ENCODE results near the gene CCDC60.
"Not testable (repeated sequence)": the region's sequence is repeated elsewhere in the genome, so short reads cannot be mapped to it uniquely, and the experiment has no call there.

CCDC60 gene

GRCh38 chr12:119341020-119341419, 6.5 kb downstream of the CCDC60 start:
- no peak for TF ChIP-seq GABPA (IDR thresholded peaks at IDR 0.05; ENCODE audit: low read depth)
- TF ChIP-seq SPI1 (IDR thresholded peaks at IDR 0.05; ENCODE audit: borderline replicate concordance, low read depth): no peak
- TF ChIP-seq POLR2AphosphoS5 (IDR thresholded peaks at IDR 0.05; ENCODE audit: low read depth): no peak
- TF ChIP-seq REST (IDR thresholded peaks at IDR 0.05; ENCODE audit: insufficient replicate concordance, low read depth): no peak
- TF ChIP-seq CTCF (IDR thresholded peaks at IDR 0.05; ENCODE audit: insufficient read depth, low read length): no peak
- H3K27me3 ChIP-seq (ENCODE audit: insufficient read depth, poor library complexity, severe bottlenecking): no peaks in the 10 kb centered on the region
- no peak for DNase-seq (ENCODE audit: low read depth in 1 of 2, low spot score in 1 of 2)
- H3K27ac ChIP-seq (replicated peaks): no peak overlapping the region
- H3K4me3 ChIP-seq (replicated peaks; ENCODE audit: insufficient read depth, low read length): no peak overlapping the region

- H3K4me3 ChIP-seq (replicated peaks; ENCODE audit: insufficient read depth, low read length): no peak overlapping the region
- TF ChIP-seq REST (IDR thresholded peaks at IDR 0.05; ENCODE audit: insufficient replicate concordance, low read depth) (no peak), POLR2AphosphoS5 (IDR thresholded peaks at IDR 0.05; ENCODE audit: low read depth) (no peak), CTCF (IDR thresholded peaks at IDR 0.05; ENCODE audit: insufficient read depth, low read length) (no peak), SPI1 (IDR thresholded peaks at IDR 0.05; ENCODE audit: borderline replicate concordance, low read depth) (no peak), GABPA (IDR thresholded peaks at IDR 0.05; ENCODE audit: low read depth) (no peak)
- H3K27ac ChIP-seq (replicated peaks): no peak overlapping the region
- DNase-seq (ENCODE audit: low read depth in 1 of 2, low spot score in 1 of 2): no peak
- H3K27me3 ChIP-seq (ENCODE audit: insufficient read depth, poor library complexity, severe bottlenecking): no peaks in the 10 kb centered on the region
Observed at GRCh38 chr12:119341988-119342387, 7.5 kb downstream of the CCDC60 start.

GRCh38 chr12:119343130-119343529, 8.6 kb downstream of the CCDC60 start:
- no peak for TF ChIP-seq POLR2AphosphoS5 (IDR thresholded peaks at IDR 0.05; ENCODE audit: low read depth)
- no peak for DNase-seq (ENCODE audit: low read depth in 1 of 2, low spot score in 1 of 2)
- H3K4me3 ChIP-seq (replicated peaks; ENCODE audit: insufficient read depth, low read length): no peak overlapping the region
- H3K27ac ChIP-seq (replicated peaks): no peak overlapping the region
- H3K27me3 ChIP-seq (ENCODE audit: insufficient read depth, poor library complexity, severe bottlenecking): no peaks in the 10 kb centered on the region

GRCh38 chr12:119354172-119354571, 19.6 kb downstream of the CCDC60 start:
- no peak for DNase-seq (ENCODE audit: low read depth in 1 of 2, low spot score in 1 of 2)
- Histone ChIP-seq H3K27ac (replicated peaks) (no peak overlapping the region), H3K4me3 (replicated peaks; ENCODE audit: insufficient read depth, low read length) (no peak overlapping the region), H3K27me3 (ENCODE audit: insufficient read depth, poor library complexity, severe bottlenecking) (peaks cover 2% of the 10 kb centered on the region)
- TF ChIP-seq SPI1 (IDR thresholded peaks at IDR 0.05; ENCODE audit: borderline replicate concordance, low read depth) (no peak), GABPA (IDR thresholded peaks at IDR 0.05; ENCODE audit: low read depth) (no peak), CTCF (IDR thresholded peaks at IDR 0.05; ENCODE audit: insufficient read depth, low read length) (no peak), REST (IDR thresholded peaks at IDR 0.05; ENCODE audit: insufficient replicate concordance, low read depth) (no peak), POLR2AphosphoS5 (IDR thresholded peaks at IDR 0.05; ENCODE audit: low read depth) (no peak)

- DNase-seq (ENCODE audit: low read depth in 1 of 2, low spot score in 1 of 2); H3K4me3 ChIP-seq (replicated peaks; ENCODE audit: insufficient read depth, low read length); H3K27ac ChIP-seq (replicated peaks); H3K27me3 ChIP-seq (ENCODE audit: insufficient read depth, poor library complexity, severe bottlenecking): not testable (repeated sequence)
Observed at GRCh38 chr12:119360366-119360765, 25.8 kb downstream of the CCDC60 start.
